HCT116 (cell line): ENCODE measurements around the gene YOD1.

Source experiments
- CBX3 ChIP-seq: IDR thresholded peaks from 2 replicates; pipeline ENCODE4 v1.6.1; 2012; ENCODE audit warnings: low read depth
- EZH2 ChIP-seq: fragments of 200-600 bp; sonication (generic); IDR thresholded peaks from 2 replicates; pipeline ENCODE4 v1.6.1; 2017; ENCODE audit warnings: antibody characterized with exemption, mixed run types
- FOSL1 ChIP-seq: IDR thresholded peaks from 2 replicates; pipeline ENCODE4 v1.6.1; 2012; ENCODE audit warnings: low read depth
- POLR2A ChIP-seq: IDR thresholded peaks from 2 replicates; pipeline ENCODE4 v1.7.0; 2011; ENCODE audit warnings: borderline replicate concordance; ENCODE audit not compliant: insufficient read depth, insufficient read length; ENCODE audit errors: extremely low read depth
- SIN3A ChIP-seq: IDR thresholded peaks from 2 replicates; pipeline ENCODE4 v1.6.1; 2012; ENCODE audit warnings: low read depth
- TF ChIP-seq, protein P1 (sequence below), 3 experiments: fragments of 200-600 bp in 1 of 3; sonication (generic) in 1 of 3; IDR thresholded peaks in 2 of 3; conservative IDR thresholded peaks in 1 of 3; 2 replicates each; pipeline ENCODE4 v1.5.1; 2012 to 2017; ENCODE audit warnings: low read depth in 2 of 3, low read length in 2 of 3, antibody characterized with exemption in 1 of 3, borderline replicate concordance in 1 of 3, control low read depth in 1 of 3, mild to moderate bottlenecking in 1 of 3, mixed read lengths in 1 of 3, mixed run types in 1 of 3, moderate library complexity in 1 of 3; ENCODE audit not compliant: insufficient read depth in 1 of 3
- TF ChIP-seq, protein P2 (sequence below): IDR thresholded peaks from 2 replicates; pipeline ENCODE4 v1.6.1; 2012; ENCODE audit warnings: low read depth

DNA sequence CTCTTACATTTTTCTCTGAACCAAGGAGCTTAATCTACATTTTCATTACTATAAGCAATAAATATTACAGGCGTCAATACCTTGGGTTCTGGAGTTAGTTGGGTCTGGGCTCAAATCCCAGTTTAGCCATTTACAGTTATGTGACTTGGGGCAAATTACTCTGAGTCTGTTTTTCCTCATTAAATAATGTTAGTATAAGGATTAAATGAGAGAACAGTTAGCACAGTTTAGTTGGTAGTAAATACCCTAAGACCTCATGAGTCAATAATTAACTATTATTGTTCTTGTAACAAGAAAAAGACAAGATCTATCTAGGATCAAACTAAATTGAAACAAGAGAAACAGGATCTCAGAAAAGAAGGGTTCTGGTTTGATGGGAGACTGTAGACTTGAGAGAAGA is 23.1 kb downstream of the YOD1 start:
- TF ChIP-seq CBX3 (no peak), FOSL1 (no peak), SIN3A (no peak), EZH2 (no peak), POLR2A (no peak)
- TF ChIP-seq, protein P1, sequence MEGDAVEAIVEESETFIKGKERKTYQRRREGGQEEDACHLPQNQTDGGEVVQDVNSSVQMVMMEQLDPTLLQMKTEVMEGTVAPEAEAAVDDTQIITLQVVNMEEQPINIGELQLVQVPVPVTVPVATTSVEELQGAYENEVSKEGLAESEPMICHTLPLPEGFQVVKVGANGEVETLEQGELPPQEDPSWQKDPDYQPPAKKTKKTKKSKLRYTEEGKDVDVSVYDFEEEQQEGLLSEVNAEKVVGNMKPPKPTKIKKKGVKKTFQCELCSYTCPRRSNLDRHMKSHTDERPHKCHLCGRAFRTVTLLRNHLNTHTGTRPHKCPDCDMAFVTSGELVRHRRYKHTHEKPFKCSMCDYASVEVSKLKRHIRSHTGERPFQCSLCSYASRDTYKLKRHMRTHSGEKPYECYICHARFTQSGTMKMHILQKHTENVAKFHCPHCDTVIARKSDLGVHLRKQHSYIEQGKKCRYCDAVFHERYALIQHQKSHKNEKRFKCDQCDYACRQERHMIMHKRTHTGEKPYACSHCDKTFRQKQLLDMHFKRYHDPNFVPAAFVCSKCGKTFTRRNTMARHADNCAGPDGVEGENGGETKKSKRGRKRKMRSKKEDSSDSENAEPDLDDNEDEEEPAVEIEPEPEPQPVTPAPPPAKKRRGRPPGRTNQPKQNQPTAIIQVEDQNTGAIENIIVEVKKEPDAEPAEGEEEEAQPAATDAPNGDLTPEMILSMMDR (IDR thresholded peaks at IDR 0.05 in 2 of 3, conservative IDR thresholded peaks at IDR 0.05 in 1 of 3; ENCODE audit: borderline replicate concordance in 1 of 3, insufficient read depth in 1 of 3, low read depth in 2 of 3, low read length in 2 of 3) = no peak
- TF ChIP-seq, protein P2, sequence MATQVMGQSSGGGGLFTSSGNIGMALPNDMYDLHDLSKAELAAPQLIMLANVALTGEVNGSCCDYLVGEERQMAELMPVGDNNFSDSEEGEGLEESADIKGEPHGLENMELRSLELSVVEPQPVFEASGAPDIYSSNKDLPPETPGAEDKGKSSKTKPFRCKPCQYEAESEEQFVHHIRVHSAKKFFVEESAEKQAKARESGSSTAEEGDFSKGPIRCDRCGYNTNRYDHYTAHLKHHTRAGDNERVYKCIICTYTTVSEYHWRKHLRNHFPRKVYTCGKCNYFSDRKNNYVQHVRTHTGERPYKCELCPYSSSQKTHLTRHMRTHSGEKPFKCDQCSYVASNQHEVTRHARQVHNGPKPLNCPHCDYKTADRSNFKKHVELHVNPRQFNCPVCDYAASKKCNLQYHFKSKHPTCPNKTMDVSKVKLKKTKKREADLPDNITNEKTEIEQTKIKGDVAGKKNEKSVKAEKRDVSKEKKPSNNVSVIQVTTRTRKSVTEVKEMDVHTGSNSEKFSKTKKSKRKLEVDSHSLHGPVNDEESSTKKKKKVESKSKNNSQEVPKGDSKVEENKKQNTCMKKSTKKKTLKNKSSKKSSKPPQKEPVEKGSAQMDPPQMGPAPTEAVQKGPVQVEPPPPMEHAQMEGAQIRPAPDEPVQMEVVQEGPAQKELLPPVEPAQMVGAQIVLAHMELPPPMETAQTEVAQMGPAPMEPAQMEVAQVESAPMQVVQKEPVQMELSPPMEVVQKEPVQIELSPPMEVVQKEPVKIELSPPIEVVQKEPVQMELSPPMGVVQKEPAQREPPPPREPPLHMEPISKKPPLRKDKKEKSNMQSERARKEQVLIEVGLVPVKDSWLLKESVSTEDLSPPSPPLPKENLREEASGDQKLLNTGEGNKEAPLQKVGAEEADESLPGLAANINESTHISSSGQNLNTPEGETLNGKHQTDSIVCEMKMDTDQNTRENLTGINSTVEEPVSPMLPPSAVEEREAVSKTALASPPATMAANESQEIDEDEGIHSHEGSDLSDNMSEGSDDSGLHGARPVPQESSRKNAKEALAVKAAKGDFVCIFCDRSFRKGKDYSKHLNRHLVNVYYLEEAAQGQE = no peak
